OCI-LY1 (cell line): Measurements from ENCODE around the gene SUSD1.

ENCODE experiments used
- CTCF ChIP-seq: fragments of 200-600 bp; sonication (generic), shearing (Covaris generic); IDR thresholded peaks from 2 replicates; pipeline ENCODE4 v1.5.1; 2017; ENCODE audit warnings: mild to moderate bottlenecking, antibody characterized with exemption, low read length, moderate library complexity, mixed read lengths
- EZH2 ChIP-seq: fragments of 200-600 bp; sonication (generic), shearing (Covaris generic); IDR thresholded peaks from 2 replicates; pipeline ENCODE4 v1.8.0; 2017; ENCODE audit warnings: borderline replicate concordance, mixed run types, mild to moderate bottlenecking, antibody characterized with exemption, low read length, moderate library complexity, mixed read lengths

DNA sequence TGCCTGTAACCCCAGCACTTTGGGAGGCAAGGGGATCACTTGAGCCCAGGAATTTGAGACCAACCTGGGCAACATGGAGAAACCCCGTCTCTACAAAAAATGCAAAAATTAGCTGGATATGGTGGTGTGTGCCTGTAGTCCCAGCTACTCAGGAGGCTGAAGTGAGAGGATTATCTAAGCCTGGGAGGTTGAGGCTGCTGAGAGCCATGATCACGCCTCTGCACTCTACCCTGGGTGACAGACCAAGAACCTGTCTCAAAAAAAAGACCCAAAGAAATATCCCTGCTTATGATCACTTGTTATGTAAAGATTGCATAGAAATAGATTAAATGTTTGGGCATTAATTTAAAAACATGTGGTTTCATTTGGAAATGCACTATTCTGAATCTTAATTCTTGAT lies 153.4 kb downstream of the SUSD1 start:
- TF ChIP-seq CTCF (no peak), EZH2 (no peak)
